ENCODE measurements around the gene HM13.
"Not testable (repeated sequence)": the region's sequence is repeated elsewhere in the genome, so short reads cannot be mapped to it uniquely, and the experiment has no call there.

The HM13 gene, protein sequence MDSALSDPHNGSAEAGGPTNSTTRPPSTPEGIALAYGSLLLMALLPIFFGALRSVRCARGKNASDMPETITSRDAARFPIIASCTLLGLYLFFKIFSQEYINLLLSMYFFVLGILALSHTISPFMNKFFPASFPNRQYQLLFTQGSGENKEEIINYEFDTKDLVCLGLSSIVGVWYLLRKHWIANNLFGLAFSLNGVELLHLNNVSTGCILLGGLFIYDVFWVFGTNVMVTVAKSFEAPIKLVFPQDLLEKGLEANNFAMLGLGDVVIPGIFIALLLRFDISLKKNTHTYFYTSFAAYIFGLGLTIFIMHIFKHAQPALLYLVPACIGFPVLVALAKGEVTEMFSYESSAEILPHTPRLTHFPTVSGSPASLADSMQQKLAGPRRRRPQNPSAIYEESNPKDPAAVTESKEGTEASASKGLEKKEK

DNA sequence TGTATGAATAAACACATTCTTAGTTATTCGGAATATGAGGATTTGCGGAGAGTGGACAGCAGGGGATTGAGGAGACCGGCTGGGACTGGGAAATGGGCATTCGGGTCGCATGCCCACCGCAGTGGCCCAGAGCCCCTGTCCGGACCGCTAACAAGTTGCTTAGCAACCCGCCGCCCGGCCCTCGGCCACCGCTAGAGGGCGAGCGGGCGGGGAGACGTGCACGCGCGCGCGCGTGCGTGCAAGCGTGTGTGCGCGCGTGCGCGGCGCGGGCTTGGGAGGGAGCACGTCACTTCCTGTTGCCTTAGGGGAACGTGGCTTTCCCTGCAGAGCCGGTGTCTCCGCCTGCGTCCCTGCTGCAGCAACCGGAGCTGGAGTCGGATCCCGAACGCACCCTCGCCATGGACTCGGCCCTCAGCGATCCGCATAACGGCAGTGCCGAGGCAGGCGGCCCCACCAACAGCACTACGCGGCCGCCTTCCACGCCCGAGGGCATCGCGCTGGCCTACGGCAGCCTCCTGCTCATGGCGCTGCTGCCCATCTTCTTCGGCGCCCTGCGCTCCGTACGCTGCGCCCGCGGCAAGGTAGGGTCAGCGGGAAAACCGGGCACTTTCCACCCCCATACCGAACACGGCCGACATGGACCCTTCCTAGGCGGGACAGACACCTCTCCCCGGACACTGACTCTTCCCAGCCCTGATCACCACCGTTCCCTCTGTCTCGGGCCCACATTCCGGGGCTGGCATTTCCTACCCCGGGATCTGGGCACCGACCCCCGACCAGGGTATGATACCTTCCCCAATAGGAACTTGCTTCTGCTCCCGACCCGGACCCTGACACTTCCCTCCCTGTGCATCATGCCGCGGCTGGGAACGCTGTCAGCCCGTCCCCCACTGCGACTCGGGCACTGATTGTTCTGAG is at the start of gene HM13:
Gene HM13, plus strand, starts transcription at position 289 of the 918 bp plus-strand sequence. Its CDS starts 110 bp downstream, at position 399.
- DNase-seq, result peak; percentile 71

DNA sequence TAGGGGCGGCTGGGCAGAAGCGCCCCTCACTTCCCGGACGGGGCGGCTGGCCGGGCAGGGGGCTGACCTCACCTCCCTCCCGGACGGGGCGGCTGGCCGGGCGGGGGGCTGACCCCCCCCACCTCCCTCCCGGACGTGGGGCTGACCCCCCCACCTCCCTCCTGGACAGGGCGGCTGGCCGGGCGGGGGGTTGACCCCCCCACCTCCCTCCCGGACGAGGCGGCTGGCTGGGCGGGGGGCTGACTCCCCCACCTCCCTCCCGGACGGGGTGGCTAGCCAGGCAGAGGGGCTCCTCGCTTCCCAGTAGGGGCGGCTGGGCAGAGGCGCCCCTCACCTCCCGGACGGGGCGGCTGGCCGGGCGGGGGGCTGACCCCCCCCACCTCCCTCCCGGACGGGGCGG is 43.3 kb upstream of the HM13 start:
- DNase-seq, result not testable (repeated sequence)

DNA sequence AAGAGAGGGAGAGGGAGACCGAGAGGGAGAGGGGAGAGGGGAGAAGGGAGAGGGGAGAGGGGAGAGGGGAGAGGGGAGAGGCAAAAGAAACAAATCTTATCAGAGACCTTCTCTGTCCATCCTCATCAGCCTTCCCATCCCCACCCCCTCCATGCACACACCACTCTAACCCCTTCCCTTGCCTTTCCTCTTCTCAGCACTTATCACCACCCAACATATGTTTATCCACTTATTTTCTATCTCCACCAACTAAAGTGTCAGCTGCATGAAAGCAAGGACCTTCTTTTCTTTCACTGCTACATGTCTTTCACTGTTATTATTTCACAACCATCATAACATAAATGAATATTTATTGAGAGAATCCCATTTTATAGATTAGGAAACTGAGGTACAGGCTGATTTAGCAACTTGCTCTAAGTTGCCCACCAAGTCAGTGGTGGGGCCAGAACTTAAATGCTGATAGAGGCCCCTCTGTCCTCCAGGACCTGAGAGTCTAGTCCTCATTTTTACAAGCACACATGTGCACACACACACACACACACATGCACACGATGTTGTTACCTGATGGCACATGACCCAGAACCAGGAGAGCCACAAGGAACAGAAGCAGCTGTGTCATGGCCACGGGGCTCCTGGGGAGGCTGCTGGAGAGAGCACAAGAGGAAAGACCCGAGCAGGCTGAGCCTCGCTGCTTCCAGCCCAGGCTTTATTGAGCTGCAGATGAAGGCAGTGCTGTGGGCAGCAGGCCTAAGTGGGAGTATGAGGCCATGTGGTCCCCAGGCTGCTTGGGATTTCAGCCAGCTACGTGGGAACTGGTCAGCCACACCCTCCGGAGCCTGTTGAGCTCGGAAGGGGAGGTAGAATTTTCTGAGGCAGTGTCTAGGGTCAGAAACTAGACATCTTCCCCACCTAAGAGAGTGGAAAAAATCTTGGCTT is 41.6 kb upstream of the HM13 start:
- DNase-seq, result no peak

DNA sequence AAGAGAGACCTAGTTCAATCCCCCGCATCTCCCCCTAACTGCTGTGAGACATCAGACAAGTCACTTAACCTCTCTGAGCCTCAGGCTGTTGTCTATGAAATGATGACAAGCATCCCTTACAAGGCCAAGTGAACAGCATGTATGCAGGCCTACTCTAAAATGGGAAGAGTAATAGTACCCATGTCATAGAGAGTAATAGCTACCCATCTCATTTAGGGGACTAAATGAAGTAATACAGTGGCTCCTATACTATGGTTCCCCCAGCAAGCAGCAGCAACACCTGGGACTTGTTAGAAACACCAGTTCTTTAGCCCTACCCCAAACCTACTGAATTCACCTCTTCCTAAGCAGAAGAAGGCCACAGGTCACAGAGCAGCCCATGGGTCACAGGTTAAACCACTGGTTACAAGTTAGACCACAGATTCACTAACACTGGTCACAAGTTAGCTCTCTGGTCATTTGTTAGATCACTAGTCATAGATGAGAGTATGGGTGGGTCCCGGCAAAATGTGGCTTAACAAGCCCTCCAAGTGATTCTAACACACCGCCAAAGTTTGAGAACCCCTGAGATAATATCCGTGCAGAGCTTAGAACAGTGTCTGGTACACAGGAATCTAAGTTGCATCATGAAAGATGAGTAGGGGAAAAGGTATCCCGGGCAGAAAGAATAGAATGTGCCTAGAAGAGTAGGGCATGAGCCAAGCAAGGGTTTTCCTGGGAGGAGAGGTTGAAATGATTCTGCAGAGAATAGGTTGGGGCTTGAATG is 40.7 kb upstream of the HM13 start:
- no peak for DNase-seq

DNA sequence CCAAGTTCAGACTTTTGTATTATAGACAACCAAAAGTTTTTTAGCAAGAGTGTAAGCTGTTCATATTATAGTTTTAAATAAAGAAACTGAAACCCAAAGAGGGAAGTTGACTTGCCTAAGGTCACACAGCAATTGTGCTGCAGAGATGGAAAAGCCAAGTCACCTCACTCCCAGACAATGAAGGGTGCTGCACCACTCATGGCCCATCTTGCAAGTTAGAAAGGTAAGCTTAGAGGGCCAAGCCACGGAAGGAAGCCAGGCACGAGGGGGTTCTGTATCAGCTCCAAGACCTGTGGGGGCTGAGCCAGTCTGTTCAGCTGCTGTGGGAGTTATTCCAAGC is 40.2 kb upstream of the HM13 start:
- no peak for DNase-seq

DNA sequence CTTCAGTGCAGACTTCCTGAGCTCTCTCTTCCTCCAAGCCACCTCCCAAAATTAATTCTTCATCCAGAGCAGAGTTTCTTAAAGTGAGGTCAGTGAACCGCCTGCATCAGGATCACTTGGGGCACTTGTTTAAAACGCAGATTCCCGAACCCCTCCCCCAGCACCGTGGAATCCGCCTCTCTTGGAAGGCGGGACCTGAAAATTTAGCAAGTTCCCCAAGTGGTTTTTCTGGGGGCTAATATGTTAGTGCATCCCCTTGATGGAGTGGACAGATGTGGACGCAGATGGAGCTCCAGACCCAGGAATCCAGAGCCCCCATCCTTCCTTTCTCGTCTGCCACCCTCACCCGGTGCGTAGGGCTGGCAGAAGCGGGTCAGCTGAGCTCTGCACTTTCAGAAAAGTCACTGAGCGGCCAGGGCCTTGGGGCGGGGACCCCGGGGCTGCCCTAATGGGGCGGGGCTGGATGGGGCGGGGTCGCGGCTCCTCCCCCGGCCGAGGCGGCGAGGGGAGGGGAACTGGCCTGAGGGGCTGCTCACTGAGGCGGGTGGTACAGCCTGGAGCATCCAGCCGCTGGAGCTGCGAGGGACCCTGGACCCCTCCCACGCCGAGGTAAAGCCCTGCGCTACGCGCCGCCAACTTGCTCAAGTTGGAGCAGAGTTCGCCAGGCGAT is 39.3 kb upstream of the HM13 start, which contains the start of the genes DEFB124 and REM1:
Gene DEFB124, minus strand, starts transcription at position 370 of the 670 bp plus-strand sequence. CDS start 2,114 bp downstream, outside the sequence.
Gene REM1, plus strand, starts transcription at position 531 of the 670 bp plus-strand sequence. CDS start 1,158 bp downstream, outside the sequence.
- DNase-seq, result no peak

DNA sequence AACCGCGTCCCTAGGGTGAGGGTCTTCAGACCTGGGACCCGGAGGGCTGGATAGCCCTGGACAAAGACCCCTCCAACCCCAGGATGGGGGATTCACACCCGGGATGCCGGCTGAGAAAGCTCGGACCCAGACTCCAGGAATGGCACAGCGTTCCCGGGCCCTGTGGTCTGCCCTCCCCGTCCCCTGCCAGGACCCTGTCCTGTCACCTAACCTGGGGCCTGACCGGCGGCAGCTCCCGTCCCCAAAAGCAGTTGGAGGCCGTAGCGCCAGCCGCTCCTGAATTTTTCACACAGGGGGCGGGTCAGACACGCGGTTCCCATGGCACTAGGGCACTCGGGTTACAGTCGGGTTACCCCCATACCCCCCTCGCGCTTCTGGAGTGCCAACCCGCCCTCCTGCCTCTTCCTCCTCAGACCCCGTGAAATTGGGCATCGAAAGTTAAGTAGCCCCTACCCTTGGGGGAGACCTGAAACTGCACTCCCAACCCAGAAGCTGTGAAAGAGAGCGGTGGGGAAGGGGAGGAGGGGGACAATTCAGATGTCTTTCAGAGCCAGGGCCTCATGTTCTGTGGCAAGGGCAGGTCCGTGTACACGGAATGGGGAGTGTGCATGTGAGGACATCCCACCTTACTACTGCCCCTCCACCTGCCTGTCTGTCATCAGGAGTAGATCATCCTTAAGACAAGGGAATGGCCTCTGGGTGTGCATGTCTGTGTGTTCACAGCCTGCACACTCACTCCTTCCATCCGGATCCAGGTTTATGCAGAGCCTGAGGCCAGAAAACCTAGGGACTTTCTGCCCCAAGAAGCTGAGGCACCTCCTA is 38.6 kb upstream of the HM13 start:
- DNase-seq, result no peak

DNA sequence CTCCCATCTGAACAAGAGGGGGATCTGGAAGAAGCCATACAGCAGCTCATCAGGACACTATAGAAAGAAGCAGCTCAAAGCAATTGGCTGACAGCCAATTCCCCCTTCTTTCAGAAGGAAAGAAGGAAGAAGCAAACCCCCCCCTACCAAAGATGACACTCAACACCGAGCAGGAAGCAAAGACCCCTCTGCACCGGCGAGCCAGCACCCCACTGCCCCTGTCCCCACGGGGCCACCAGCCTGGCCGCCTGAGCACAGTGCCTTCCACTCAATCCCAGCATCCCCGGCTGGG is 38.0 kb upstream of the HM13 start:
- no peak for DNase-seq

DNA sequence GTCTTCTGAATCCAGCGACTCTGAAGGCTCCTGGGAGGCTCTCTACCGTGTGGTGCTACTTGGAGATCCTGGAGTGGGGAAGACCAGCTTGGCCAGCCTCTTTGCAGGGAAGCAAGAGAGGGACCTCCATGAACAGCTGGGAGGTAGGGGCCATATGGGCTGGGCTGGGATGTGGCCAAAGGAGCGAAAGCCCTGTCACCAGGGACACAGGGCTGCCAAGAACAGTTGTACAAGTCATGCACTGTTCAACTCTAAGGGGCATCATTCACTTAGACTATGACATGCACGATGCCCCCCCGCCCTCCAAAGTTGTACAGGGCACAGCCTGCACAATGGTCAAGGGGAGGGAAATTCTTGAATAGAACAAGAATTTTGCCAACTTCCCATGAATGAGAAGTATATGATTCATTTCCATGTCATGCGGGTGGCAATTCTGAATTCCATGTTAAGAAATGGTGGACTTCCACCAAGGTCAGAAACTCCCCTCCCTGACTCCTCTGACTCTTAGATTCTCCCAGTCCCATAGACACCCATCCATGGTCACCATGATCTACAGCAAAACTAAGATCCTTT is 37.5 kb upstream of the HM13 start:
- no peak for DNase-seq

DNA sequence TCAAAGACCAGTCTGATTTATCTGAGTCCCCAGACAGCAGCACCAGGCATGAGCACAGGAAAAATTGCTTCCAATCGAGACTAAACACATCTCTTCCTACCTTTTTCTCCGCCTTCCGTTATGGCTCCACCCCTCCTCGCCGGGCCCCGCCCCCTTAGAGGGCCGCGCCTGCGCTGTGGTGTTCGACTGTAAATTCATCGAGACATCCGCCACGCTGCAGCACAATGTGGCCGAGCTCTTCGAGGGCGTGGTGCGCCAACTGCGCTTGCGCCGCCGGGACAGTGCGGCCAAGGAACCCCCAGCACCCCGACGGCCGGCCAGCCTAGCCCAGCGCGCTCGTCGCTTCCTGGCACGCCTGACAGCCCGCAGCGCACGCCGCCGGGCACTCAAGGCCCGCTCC is 30.2 kb upstream of the HM13 start:
- no peak for DNase-seq

DNA sequence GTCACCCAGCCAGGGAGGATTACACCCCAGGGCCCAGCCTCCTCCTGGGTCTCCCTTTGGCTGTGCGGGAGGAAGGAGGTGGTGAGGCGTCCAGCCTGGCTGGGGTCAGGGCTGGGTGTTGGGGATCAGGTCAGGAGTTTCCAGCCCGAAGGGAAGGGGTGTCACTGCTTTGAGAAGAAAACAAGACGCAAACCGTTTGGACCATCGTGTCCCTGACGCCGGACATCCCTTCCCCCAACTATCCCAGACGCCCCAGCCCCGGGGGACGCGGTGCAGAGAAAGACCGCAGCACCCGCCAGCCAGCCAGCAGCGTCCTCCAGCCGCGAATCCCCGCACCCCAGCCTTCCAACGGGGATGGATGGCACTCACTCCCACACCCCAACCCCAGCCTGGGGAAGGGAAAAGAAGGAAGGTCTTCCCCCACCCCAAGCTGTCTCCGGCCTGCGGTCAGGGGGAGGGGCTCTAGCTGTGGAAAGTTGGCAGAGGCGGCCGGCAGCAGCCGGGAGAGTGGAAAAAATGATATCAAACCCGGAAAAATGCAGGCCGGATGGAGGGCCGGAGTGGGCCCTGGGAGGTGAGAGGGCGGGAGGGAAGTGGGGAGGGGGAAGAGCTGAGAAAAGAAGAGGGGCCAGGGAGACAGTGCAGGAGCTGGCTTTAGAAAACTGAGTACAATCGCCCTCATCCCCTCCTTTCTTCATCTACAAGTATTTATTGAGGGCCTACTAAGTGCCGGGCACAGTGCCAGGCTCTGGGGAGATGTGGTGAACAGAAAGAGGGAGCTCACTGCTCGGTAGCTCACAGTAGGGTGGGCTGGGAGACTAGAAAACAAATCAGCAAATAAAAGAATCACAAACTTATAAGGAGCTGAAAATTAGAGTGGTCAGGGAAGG is 28.5 kb upstream of the HM13 start:
- DNase-seq, result no peak

DNA sequence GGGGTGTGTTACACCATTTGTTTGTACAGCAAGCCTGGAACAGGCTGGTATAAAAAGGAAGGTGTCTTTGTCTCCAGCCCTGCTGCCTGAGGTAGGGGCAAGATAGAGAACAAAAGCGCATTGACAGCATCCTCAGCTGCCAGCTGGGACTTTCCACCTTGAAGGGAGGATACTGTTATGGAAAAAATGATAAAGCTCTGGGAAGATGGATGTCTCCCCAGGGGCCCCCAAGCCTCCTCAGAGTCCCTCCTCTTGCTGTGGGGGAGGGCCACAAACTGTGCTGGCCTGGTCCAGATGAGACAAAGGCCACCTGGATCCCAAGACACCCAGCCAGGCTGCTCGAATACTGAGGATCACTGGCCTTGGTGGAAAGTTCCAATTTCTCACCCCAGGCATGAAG is 26.1 kb upstream of the HM13 start:
- DNase-seq, result no peak

DNA sequence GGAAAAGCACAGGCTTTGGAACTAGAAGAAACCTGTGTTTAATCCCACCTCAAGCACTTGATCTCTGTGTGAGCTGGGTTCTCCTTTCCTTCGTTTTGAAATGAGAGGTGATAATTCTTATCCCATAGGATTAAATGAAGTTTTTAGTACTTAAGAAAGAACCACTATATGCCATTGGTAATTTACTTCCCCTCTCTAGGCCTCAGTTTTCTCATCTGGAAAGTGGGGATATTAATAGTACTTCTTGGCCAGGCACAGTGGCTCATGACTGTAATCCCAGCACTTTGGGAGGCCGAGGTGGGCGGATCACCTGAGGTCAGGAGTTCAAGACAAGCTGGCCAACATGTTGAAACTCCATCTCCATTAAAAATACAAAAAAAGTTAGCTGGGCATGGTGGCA is 25.1 kb upstream of the HM13 start:
- DNase-seq, result no peak

DNA sequence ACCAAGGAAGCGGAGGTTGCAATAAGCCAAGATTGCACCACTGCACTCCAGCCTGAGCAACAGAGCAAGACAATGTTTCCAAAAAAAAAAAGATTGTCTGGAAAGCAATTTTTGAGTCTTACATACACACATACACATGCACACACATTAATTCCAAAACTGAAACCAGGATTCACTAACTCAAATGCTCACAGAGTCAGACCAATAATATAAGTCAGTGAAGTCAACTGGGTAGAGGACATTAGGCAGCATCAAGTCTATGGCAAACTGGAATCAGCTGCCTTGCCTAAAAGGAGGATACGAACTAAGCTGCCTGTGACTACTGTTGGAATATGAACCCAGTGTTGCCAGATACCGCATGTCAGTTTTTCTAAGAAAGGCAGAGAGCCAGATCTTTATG is 23.5 kb upstream of the HM13 start:
- DNase-seq, result no peak

DNA sequence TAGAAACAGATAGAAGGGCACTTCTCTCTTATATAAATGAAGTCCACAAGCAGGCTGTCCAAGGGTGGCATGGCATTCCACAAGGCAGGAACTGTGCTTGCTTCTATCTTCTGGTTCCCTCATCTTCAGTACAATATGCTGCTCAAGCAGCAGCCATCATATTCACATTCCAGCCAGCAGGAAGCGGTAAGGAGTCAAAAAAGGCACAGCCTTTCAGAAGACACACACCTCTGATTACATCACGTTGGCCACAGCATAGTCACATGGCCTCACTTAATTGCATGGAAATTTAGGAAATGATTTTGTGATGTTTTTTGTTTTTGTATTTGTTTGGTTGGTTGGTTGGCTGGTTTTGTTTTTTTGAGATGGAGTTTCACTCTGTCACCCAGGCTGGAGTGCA is 20.1 kb upstream of the HM13 start:
- no peak for DNase-seq

DNA sequence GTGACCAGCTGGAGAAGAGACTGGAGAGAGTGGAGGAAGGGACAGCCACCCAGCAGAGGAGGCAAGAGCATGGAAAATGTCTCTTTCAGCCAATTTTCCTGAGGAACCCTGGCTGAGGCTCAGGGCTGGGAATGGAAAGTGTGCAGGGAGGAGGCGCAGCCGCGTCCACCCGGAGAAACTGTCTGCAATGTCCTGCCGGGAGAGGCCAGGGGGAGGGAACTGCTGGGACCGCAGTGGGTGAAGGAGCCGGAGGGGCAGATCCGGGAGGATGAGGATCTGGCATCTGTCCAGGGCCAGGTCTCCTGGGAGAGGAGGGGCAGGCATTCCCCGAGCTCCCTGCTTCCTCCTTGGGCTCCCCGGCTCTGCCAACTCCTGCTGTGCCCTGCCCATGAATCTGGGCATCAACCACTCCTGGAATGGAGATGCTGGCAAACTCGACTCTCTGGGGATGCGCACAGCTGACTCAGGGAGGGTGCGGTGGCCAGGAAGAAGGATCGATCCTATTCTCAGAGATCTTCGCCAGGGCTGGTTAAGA is 17.4 kb upstream of the HM13 start:
- no peak for DNase-seq

DNA sequence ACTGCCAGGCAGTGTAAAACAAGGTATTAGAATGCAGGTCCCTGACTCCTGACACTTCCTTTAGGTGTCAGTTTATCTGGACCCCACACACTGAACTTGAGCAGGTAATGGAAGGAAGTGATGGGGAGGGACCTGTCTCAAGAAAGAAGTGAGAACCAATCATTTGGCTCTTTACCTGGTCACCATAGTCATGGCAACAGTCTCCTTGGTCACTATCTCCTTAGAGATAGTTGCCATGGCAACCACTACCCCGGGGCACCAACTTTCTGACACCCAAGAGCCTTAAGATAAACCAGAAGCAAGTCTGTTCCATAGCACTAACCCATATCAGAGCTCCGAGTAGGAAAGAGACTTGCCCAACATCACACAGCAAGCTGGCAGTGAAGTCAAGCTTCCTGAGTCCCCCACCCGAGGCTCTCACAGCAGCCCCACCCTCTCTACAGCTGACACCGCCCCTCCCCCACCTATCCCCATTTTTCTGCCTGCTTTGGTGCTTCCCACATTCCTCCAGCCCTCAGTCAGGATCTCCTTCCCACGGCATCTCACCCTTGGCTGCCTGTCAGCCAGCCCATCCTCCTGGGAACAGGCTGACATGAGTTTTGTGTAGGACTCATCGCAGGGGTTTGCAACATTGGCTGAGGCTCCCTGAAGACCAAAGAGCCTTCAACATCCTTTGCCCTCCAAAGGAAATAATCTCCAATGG is 16.3 kb upstream of the HM13 start:
- DNase-seq, result no peak

DNA sequence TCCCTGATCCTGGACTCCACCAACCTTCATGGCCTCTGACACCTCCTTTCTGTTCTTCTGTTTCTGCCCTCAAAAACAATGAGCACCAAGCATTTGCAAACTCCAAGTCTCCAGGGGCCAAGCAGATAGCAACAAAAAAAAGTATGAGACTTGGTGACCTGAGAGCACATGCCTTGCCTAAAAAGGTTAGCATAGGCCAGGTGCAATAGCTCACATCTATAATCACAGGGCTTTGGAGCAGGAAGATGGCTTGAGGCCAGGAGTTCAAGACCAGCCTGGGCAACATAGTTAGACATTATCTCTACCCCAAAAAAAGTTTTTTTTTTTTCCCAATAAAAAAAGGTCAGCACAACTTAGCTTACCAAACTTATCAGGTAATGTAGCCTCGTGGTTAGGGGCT is 13.7 kb upstream of the HM13 start:
- DNase-seq, result no peak

All from NCI-H1694 treated with DMSO at 0.1 percent for 48 hours (cell line).